ENCODE measurements around the gene TECTA.

Gene TECTA

DNA sequence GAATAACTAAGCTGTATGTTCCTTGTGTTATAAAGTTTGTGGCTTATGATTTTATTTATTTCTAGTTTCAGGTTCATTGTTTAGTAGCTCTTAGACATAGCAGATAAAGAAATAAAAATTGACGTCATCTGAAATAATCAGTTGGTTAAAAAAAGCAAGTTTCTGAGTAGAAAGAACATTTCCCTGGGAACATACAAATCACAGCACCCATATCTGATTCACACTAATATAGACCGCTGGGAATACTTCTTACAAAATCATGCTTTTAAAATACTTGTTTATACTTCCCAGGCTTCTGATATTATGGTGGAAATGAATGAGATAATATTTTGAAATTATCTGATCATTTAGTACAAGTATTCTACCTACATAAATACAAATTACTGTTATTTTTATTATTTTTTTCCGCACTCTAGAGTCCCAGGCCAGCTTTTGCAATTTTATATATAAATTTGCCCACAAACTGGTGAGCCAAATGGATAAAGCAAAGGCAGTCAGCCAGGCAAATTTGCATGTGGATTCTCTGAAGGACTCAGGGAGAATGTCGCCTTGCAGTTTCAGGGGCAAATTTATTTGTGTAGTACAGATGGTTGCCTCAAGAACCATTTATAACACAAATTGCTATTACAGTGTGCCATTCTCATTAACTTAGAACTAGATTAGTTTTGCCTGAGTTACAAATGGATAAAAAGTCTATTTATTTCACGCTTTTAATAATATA is 128.6 kb downstream of the TECTA start:
- H3K4me2 ChIP-seq (ENCODE audit: low read length), result no peak overlapping the region
- no peak overlapping the region for H3K4me3 ChIP-seq (ENCODE audit: low read length)
- no peaks in the 10 kb centered on the region for H3K4me1 ChIP-seq (ENCODE audit: control insufficient read depth, low read length)
- H3F3A ChIP-seq (ENCODE audit: control insufficient read depth, insufficient read depth), result no peaks in the 10 kb centered on the region
- no peaks in the 10 kb centered on the region for H3K9me3 ChIP-seq (ENCODE audit: control insufficient read depth, insufficient read depth, low read length)
- TF ChIP-seq EZH2phosphoT487 (IDR thresholded peaks at IDR 0.05; ENCODE audit: borderline replicate concordance, low read length) (no peak), CTCF (IDR thresholded peaks at IDR 0.05; ENCODE audit: low read depth, low read length, poor library complexity, severe bottlenecking) (no peak)
- no peak overlapping the region for H3K27ac ChIP-seq (ENCODE audit: low read depth, low read length)
- no peaks in the 10 kb centered on the region for H4K20me1 ChIP-seq (ENCODE audit: control insufficient read depth, insufficient read depth, low read depth, low read length)
- H3K27me3 ChIP-seq (ENCODE audit: control insufficient read depth, low read length), result peaks cover 15% of the 10 kb centered on the region
- H3K79me2 ChIP-seq (ENCODE audit: control insufficient read depth, low read length), result no peaks in the 10 kb centered on the region
- no peaks in the 10 kb centered on the region for H3K9me2 ChIP-seq (replicated peaks; ENCODE audit: control insufficient read depth, low read length)
- H3K36me3 ChIP-seq (ENCODE audit: control insufficient read depth, low read length), result no peaks in the 10 kb centered on the region

GRCh38 chr11:121231576-121232278 is 130.7 kb downstream of the TECTA start:
- TF ChIP-seq CTCF (IDR thresholded peaks at IDR 0.05; ENCODE audit: low read depth, low read length, poor library complexity, severe bottlenecking) (no peak), EZH2phosphoT487 (IDR thresholded peaks at IDR 0.05; ENCODE audit: borderline replicate concordance, low read length) (no peak)
- no peaks in the 10 kb centered on the region for H4K20me1 ChIP-seq (ENCODE audit: control insufficient read depth, insufficient read depth, low read depth, low read length)

DNA sequence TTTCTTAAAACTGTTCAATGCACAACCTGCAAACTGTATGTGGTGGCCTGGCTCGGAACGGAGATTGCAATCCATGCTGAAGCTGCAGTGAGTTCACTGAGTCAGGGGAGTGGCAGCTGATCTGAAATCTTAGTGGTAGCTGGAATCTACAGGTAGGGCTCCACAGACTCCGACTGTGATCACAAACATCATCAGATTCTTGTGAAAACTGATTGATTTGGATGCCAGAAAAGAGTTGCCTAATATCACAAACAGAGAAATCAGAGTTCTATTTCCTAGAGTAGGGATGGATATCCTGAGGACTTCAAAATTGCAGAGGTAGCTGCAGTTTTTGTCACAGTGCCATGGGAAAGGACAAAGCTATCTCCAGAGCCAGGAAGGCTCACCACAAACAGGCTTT is 134.0 kb downstream of the TECTA start:
- H4K20me1 ChIP-seq (ENCODE audit: control insufficient read depth, insufficient read depth, low read depth, low read length), result no peaks in the 10 kb centered on the region
- no peak overlapping the region for H3K27ac ChIP-seq (ENCODE audit: low read depth, low read length)
- no peaks in the 10 kb centered on the region for H3K79me2 ChIP-seq (ENCODE audit: control insufficient read depth, low read length)
- TF ChIP-seq CTCF (IDR thresholded peaks at IDR 0.05; ENCODE audit: low read depth, low read length, poor library complexity, severe bottlenecking), result no peak
- TF ChIP-seq EZH2phosphoT487 (IDR thresholded peaks at IDR 0.05; ENCODE audit: borderline replicate concordance, low read length), result no peak
- H3K4me1 ChIP-seq (ENCODE audit: control insufficient read depth, low read length), result peaks cover 16% of the 10 kb centered on the region
- no peaks in the 10 kb centered on the region for H3K36me3 ChIP-seq (ENCODE audit: control insufficient read depth, low read length)
- H3K27me3 ChIP-seq (ENCODE audit: control insufficient read depth, low read length), result peaks cover 22% of the 10 kb centered on the region
- H3K4me2 ChIP-seq (ENCODE audit: low read length), result no peak overlapping the region
- H3K4me3 ChIP-seq (ENCODE audit: low read length), result no peak overlapping the region
- no peaks in the 10 kb centered on the region for H3F3A ChIP-seq (ENCODE audit: control insufficient read depth, insufficient read depth)
- H3K9me2 ChIP-seq (replicated peaks; ENCODE audit: control insufficient read depth, low read length), result no peaks in the 10 kb centered on the region
- H3K9me3 ChIP-seq (ENCODE audit: control insufficient read depth, insufficient read depth, low read length), result no peaks in the 10 kb centered on the region

More at GRCh38 chr11:121231576-121232278, 130.7 kb downstream of the TECTA start:
- Histone ChIP-seq H3K36me3 (ENCODE audit: control insufficient read depth, low read length) (no peaks in the 10 kb centered on the region), H3K27me3 (ENCODE audit: control insufficient read depth, low read length) (peaks cover 22% of the 10 kb centered on the region), H3K4me3 (ENCODE audit: low read length) (no peak overlapping the region), H3F3A (ENCODE audit: control insufficient read depth, insufficient read depth) (no peaks in the 10 kb centered on the region), H3K79me2 (ENCODE audit: control insufficient read depth, low read length) (no peaks in the 10 kb centered on the region), H3K9me2 (replicated peaks; ENCODE audit: control insufficient read depth, low read length) (no peaks in the 10 kb centered on the region), H3K4me2 (ENCODE audit: low read length) (no peak overlapping the region), H3K9me3 (ENCODE audit: control insufficient read depth, insufficient read depth, low read length) (no peaks in the 10 kb centered on the region), H3K27ac (ENCODE audit: low read depth, low read length) (no peak overlapping the region), H3K4me1 (ENCODE audit: control insufficient read depth, low read length) (peaks cover under 1% of the 10 kb centered on the region)

Measured in DOHH2 (cell line).